Ishikawa (cell line): ENCODE results near the gene CLDN1.

Source experiments
- EP300 ChIP-seq: IDR thresholded peaks from 2 replicates; pipeline ENCODE4 v1.6.1; 2012; ENCODE audit warnings: borderline replicate concordance
- RAD21 ChIP-seq: IDR thresholded peaks from 2 replicates; pipeline ENCODE4 v1.6.1; 2012; ENCODE audit warnings: low read depth
- REST ChIP-seq: IDR thresholded peaks from 2 replicates; pipeline ENCODE4 v1.6.1; 2012; ENCODE audit warnings: low read depth, mild to moderate bottlenecking
- YY1 ChIP-seq: IDR thresholded peaks from 2 replicates; pipeline ENCODE4 v1.6.1; 2012; ENCODE audit warnings: low read depth

- no peak for TF ChIP-seq EP300
- TF ChIP-seq REST = no peak
- TF ChIP-seq YY1 = no peak
- TF ChIP-seq RAD21 = no peak
These were observed 34.0 kb upstream of the CLDN1 start for GRCh38 chr3:190356246-190356645.
